Measurements from ENCODE around the gene GNE.

- no peak for TF ChIP-seq CTCF (optimal IDR thresholded peaks at IDR 0.05 in 1 of 3, IDR thresholded peaks at IDR 0.05 in 1 of 3, conservative IDR thresholded peaks at IDR 0.05 in 1 of 3; ENCODE audit: extremely low read depth in 1 of 3, insufficient read depth in 2 of 3, low read length in 3 of 3)
- TF ChIP-seq EZH2 (IDR thresholded peaks at IDR 0.05; ENCODE audit: low read length), result no peak
Measured at GRCh38 chr9:36297798-36298197, 39.5 kb upstream of the GNE start.
